Esophagus squamous epithelium (tissue), 4 donors: ENCODE data around the gene ZNF219.

Experiments used
- POLR2A ChIP-seq, 4 donors: fragments of 450-650 bp; IDR thresholded peaks; one replicate each; pipeline ENCODE4 v1.6.1; 2017; ENCODE audit warnings: antibody characterized with exemption in 4 of 4, mild to moderate bottlenecking in 4 of 4, moderate library complexity in 3 of 4
- TF ChIP-seq, protein P1 (sequence below), 6 experiments: fragments of 450-650 bp in 4 of 6; fragments of 200-600 bp in 2 of 6; sonication (generic) in 2 of 6; IDR thresholded peaks; one replicate each; pipeline ENCODE4 v1.5.1; 2016 to 2019; ENCODE audit warnings: antibody characterized with exemption in 6 of 6, mild to moderate bottlenecking in 4 of 6, moderate library complexity in 4 of 6

DNA sequence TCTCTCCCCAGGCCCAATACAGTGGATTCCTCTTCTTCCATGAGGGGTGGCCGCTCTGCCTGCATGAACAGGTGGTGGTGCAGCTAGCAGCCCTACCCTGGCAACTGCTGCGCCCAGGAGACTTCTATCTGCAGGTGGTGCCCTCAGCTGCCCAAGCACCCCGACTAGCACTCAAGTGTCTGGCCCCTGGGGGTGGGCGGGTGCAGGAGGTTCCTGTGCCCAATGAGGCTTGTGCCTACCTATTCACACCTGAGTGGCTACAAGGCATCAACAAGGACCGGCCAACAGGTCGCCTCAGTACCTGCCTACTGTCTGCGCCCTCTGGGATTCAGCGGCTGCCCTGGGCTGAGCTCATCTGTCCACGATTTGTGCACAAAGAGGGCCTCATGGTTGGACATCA, 24.5 kb downstream of the ZNF219 start:
- TF ChIP-seq, protein P1, sequence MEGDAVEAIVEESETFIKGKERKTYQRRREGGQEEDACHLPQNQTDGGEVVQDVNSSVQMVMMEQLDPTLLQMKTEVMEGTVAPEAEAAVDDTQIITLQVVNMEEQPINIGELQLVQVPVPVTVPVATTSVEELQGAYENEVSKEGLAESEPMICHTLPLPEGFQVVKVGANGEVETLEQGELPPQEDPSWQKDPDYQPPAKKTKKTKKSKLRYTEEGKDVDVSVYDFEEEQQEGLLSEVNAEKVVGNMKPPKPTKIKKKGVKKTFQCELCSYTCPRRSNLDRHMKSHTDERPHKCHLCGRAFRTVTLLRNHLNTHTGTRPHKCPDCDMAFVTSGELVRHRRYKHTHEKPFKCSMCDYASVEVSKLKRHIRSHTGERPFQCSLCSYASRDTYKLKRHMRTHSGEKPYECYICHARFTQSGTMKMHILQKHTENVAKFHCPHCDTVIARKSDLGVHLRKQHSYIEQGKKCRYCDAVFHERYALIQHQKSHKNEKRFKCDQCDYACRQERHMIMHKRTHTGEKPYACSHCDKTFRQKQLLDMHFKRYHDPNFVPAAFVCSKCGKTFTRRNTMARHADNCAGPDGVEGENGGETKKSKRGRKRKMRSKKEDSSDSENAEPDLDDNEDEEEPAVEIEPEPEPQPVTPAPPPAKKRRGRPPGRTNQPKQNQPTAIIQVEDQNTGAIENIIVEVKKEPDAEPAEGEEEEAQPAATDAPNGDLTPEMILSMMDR (IDR thresholded peaks at IDR 0.05), result no peak
- no peak for TF ChIP-seq POLR2A (IDR thresholded peaks at IDR 0.05)
